ENCODE data around the gene PROKR2. TPM values are rescaled to one million over a fixed set of nuclear protein-coding genes. Genes with fewer than 3 reads are reported as not detected.

Gene PROKR2
- total and polyA plus RNA-seq, 2 of the 8 experiments (the other 6 are each of a cell fraction or from before 2014, with no cell fraction given), result 3.3 to 7.7 TPM

Small RNA genes within 50 kb of the gene (small RNA-seq; reads per million reads assigned to genes)
- not detected for gene RNA5-8SP7 (ENCODE audit: insufficient read depth)

Other genes with a start within 250 kb of the PROKR2 start
- 81.5 and 82.2 TPM in 2 replicates for gene TMEM230, start 203.9 kb downstream of the PROKR2 start, total RNA-seq (2021; fragmentation: NEBNext Ultra II Directional; extraction: Animal tissue kit (Norgen Biotek cat#: 25700))
- 107 and 133 TPM in 2 replicates for gene TMEM230, start 203.9 kb downstream of the PROKR2 start, polyA plus RNA-seq (2011; rRNA removed)
- 286 and 290 TPM in 2 replicates for gene PCNA, start 197.0 kb downstream of the PROKR2 start, total RNA-seq (2021; fragmentation: NEBNext Ultra II Directional; extraction: Animal tissue kit (Norgen Biotek cat#: 25700))
- gene PCNA, start 197.0 kb downstream of the PROKR2 start, polyA plus RNA-seq (2011; rRNA removed), result 737 and 756 TPM in 2 replicates
- gene CDS2, start 189.9 kb downstream of the PROKR2 start, total RNA-seq (2021; fragmentation: NEBNext Ultra II Directional; extraction: Animal tissue kit (Norgen Biotek cat#: 25700)), result 56.2 and 57.0 TPM in 2 replicates
- 38.0 and 54.0 TPM in 2 replicates for gene CDS2, start 189.9 kb downstream of the PROKR2 start, polyA plus RNA-seq (2011; rRNA removed)

All from H1 (cell line).